MCF 10A (cell line): Measurements from ENCODE around the gene LIME1. TPM values are rescaled to one million over a fixed set of nuclear protein-coding genes. Genes with fewer than 3 reads are reported as not detected.

Experiments
- BruUV-seq: library from RNA; stranded (reverse); fragments of 400-500 nt; replicated peaks from 2 replicates; lab custom pipeline; 2021; lab: Mats Ljungman, UMichigan
- CTCF ChIA-PET: fragments of 300-600 bp; sonication (Branson Sonifier 250); formaldehyde crosslinking; extraction: SDS; loops from one replicate; lab custom pipeline; 2021; ENCODE audit warnings: antibody characterized with exemption, inconsistent platforms; lab: Yijun Ruan, JAX
- POLR2A ChIA-PET: fragments of 300-600, 350-650 bp; sonication (Branson Sonifier 250); formaldehyde crosslinking; extraction: SDS; loops from one replicate; lab custom pipeline; 2020; ENCODE audit warnings: antibody characterized with exemption, inconsistent platforms; lab: Yijun Ruan, JAX
- DNase-seq: peaks from one replicate; pipeline ENCODE4 v3.0.0-alpha.2; 2018; ENCODE audit not compliant: unreplicated experiment
- H3K27ac Mint-ChIP-seq: one replicate; pipeline ENCODE4 v1.8.0; 2022; ENCODE audit warnings: mild to moderate bottlenecking, low read depth, mixed read lengths; ENCODE audit not compliant: unreplicated experiment
- H3K27me3 Mint-ChIP-seq: one replicate; pipeline ENCODE4 v1.8.0; 2022; ENCODE audit warnings: mixed read lengths; ENCODE audit not compliant: insufficient read depth, unreplicated experiment
- H3K36me3 Mint-ChIP-seq: one replicate; pipeline ENCODE4 v1.8.0; 2022; ENCODE audit warnings: mild to moderate bottlenecking, moderate library complexity, mixed read lengths; ENCODE audit not compliant: insufficient read depth, unreplicated experiment
- H3K4me1 Mint-ChIP-seq: one replicate; pipeline ENCODE4 v1.8.0; 2022; ENCODE audit warnings: mixed read lengths; ENCODE audit not compliant: insufficient read depth, unreplicated experiment
- H3K4me3 Mint-ChIP-seq: one replicate; pipeline ENCODE4 v1.8.0; 2022; ENCODE audit warnings: mild to moderate bottlenecking, moderate library complexity, mixed read lengths; ENCODE audit not compliant: unreplicated experiment
- H3K9me3 Mint-ChIP-seq: one replicate; pipeline ENCODE4 v1.8.0; 2022; ENCODE audit warnings: mixed read lengths; ENCODE audit not compliant: unreplicated experiment
- CTCF ChIP-seq: fragments of 200-600 bp; IDR thresholded peaks from one replicate; pipeline ENCODE4 v1.8.0; 2022; ENCODE audit warnings: antibody characterized with exemption, mild to moderate bottlenecking; ENCODE audit not compliant: unreplicated experiment
- intact Hi-C: fragments of 100-400 bp; cut with micrococcal nuclease; formaldehyde crosslinking; loops from 2 replicates; pipeline ENCODE4 v1.14.1; 2022
- total RNA-seq: library from RNA; stranded (reverse); gene quantifications from 2 replicates; pipeline ENCODE4 v1.2.3, GENCODE V29; 2022

The LIME1 gene
- total RNA-seq, 1 experiment from 2014 or later: 10.1 TPM

GRCh38 chr20:63783970-63784369 lies 47.5 kb downstream of the LIME1 start:
- CTCF ChIA-PET: interaction anchor here (1.1 to 3.9 kb wide), 4 partner anchors 10 to 646 kb away, joined by 3 to 33 read pairs (median 4); no protein-coding TSS in a partner anchor
- BruUV-seq: no TSS peak
- Mint-ChIP-seq H3K4me1 (no peaks in the 10 kb centered on the region), H3K36me3 (no peaks in the 10 kb centered on the region), H3K27me3 (no peaks in the 10 kb centered on the region), H3K9me3 (no peaks in the 10 kb centered on the region), H3K27ac (no peak overlapping the region), H3K4me3 (no peak overlapping the region)
- no peak for TF ChIP-seq CTCF
- no peak for DNase-seq
- POLR2A ChIA-PET: interaction anchor here (1.0 to 1.3 kb wide), 2 partner anchors 18 to 75 kb away, joined by 3 read pairs; no protein-coding TSS in a partner anchor
- intact Hi-C loops: no loop called here

- Mint-ChIP-seq H3K9me3 (no peaks in the 10 kb centered on the region), H3K4me1 (no peaks in the 10 kb centered on the region), H3K27me3 (no peaks in the 10 kb centered on the region), H3K4me3 (no peak overlapping the region), H3K36me3 (no peaks in the 10 kb centered on the region), H3K27ac (no peak overlapping the region)
- ChIA-PET POLR2A (interaction anchor here (1.0 to 2.2 kb wide), 4 partner anchors 19 to 110 kb away, joined by 4 to 15 read pairs (median 4); partner anchors contain the start of gene TPD52L2), CTCF (interaction anchor here (0.6 to 3.9 kb wide), 22 partner anchors 8 to 362 kb away, joined by 3 to 33 read pairs (median 5); partner anchors contain the start of gene ABHD16B)
- intact Hi-C loops: loop anchor here (2.0 to 5.0 kb wide), 2 partner anchors 79 to 187 kb away; partner anchors contain the start of gene TPD52L2
- DNase-seq: no peak
- BruUV-seq: no TSS peak
- TF ChIP-seq CTCF: no peak
Measured at GRCh38 chr20:63785691-63786131, 49.2 kb downstream of the LIME1 start.

GRCh38 chr20:63787302-63787701 lies 50.8 kb downstream of the LIME1 start:
- intact Hi-C loops: loop anchor here (2.0 to 5.0 kb wide), 2 partner anchors 77 to 185 kb away; partner anchors contain the start of gene TPD52L2
- no peak overlapping the region for H3K4me3 Mint-ChIP-seq
- no peak overlapping the region for H3K27ac Mint-ChIP-seq
- no peaks in the 10 kb centered on the region for H3K9me3 Mint-ChIP-seq
- no peak for DNase-seq
- no peaks in the 10 kb centered on the region for H3K27me3 Mint-ChIP-seq
- no TSS peak for BruUV-seq
- no peaks in the 10 kb centered on the region for H3K4me1 Mint-ChIP-seq
- ChIA-PET CTCF (interaction anchor here (0.6 to 3.9 kb wide), 18 partner anchors 9 to 277 kb away, joined by 3 to 33 read pairs (median 5); partner anchors contain the start of genes ABHD16B and TPD52L2), POLR2A (interaction anchor here (2.2 kb wide), 1 partner anchor 78 kb away, joined by 15 read pairs; the partner anchor contains the start of gene TPD52L2)
- TF ChIP-seq CTCF: no peak
- no peaks in the 10 kb centered on the region for H3K36me3 Mint-ChIP-seq

- Mint-ChIP-seq H3K4me1 (no peaks in the 10 kb centered on the region), H3K27ac (no peak overlapping the region), H3K4me3 (no peak overlapping the region), H3K27me3 (no peaks in the 10 kb centered on the region), H3K36me3 (no peaks in the 10 kb centered on the region), H3K9me3 (no peaks in the 10 kb centered on the region)
- POLR2A ChIA-PET: no interaction called here
- no peak for TF ChIP-seq CTCF
- CTCF ChIA-PET: interaction anchor here (1.1 to 3.9 kb wide), 8 partner anchors 9 to 75 kb away, joined by 3 to 33 read pairs (median 5); partner anchors contain the start of gene ABHD16B
- BruUV-seq: no TSS peak
- intact Hi-C loops: loop anchor here (2.0 to 5.0 kb wide), 2 partner anchors 77 to 185 kb away; partner anchors contain the start of gene TPD52L2
- DNase-seq: no peak
Measured at GRCh38 chr20:63787749-63788148, 51.3 kb downstream of the LIME1 start.
